Pancreas (tissue), 10 donors: ENCODE data around the gene CDK9. TPM values are rescaled to one million over a fixed set of nuclear protein-coding genes. Genes with fewer than 3 reads are reported as not detected.
"Not testable (repeated sequence)": the region's sequence is repeated elsewhere in the genome, so short reads cannot be mapped to it uniquely, and the experiment has no call there.

Source experiments
- ATAC-seq, 4 donors: fragments of 200-7000 bp; cut with Tn5 transposase; one replicate each; pipeline versions ENCODE4 v1.8.0 to v1.9.1; 2020; ENCODE audit warnings: mild to moderate bottlenecking in 4 of 4, moderate library complexity in 4 of 4
- DNase-seq, 6 donors: peaks; one replicate each; pipeline ENCODE4 v3.0.0-alpha.2; 2020
- FAIRE-seq: peaks from 2 replicates; lab custom pipeline; 2012; peaks lifted over from hg19 to GRCh38; lab: Jason Lieb, UNC
- H3K27ac ChIP-seq, 4 donors: fragments of 200-600 bp; sonication (generic); 1 replicate in 3 of 4; 2 replicates in 1 of 4; pipeline versions ENCODE4 v1.5.0 to v1.8.0; 2020
- H3K27me3 ChIP-seq, 4 donors: fragments of 200-600 bp; one replicate each; pipeline ENCODE4 v1.8.0; 2021
- H3K36me3 ChIP-seq, 3 donors: fragments of 200-600 bp; sonication (generic) in 1 of 3; one replicate each; pipeline versions ENCODE4 v1.5.0 to v1.8.0; 2020 to 2021
- H3K4me1 ChIP-seq, 3 donors: fragments of 200-600 bp; one replicate each; pipeline ENCODE4 v1.8.0; 2021
- H3K4me3 ChIP-seq, 4 donors: fragments of 200-600 bp; sonication (generic) in 2 of 4; one replicate each; pipeline versions ENCODE4 v1.5.0 to v1.8.0; 2020 to 2021
- H3K9me3 ChIP-seq, 4 donors: fragments of 200-600 bp; one replicate each; pipeline ENCODE4 v1.8.0; 2021
- WGBS, 2 donors: extraction: QIAGEN DNeasy Blood & Tissue Kit; methylation state at CpG; one replicate each; pipeline ENCODE4 v1.1.7; 2013; 5-methylcytosine and 5-hydroxymethylcytosine counted together
- intact Hi-C, 3 donors: fragments of 100-400 bp; cut with DNase I; formaldehyde crosslinking; loops; one replicate each; pipeline versions ENCODE4 v1.11.1 to v1.14.2; 2022
- polyA plus RNA-seq, 2 donors: library from polyadenylated mRNA; stranded (reverse); fragments of 200-250 nt; gene quantifications; one replicate each; pipeline ENCODE4 v1.2.3, GENCODE V29; 2013
- total RNA-seq, 6 donors: library from RNA; stranded (reverse); fragmentation: NEBNext Ultra II Directional in 4 of 6; extraction: Animal tissue kit (Norgen Biotek cat#: 25700) in 4 of 6; gene quantifications; one replicate each; pipeline versions ENCODE4 v1.2.1 to v1.2.4, GENCODE V29; 2021 to 2023
- TF ChIP-seq, protein P1 (sequence below), 4 donors: fragments of 200-600 bp; sonication (generic) in 3 of 4; IDR thresholded peaks; one replicate each; pipeline versions ENCODE4 v1.5.0 to v1.8.0; 2021; ENCODE audit warnings: antibody characterized with exemption in 4 of 4
- donor health status: healthy with polysubstance abuse.
- donor health status: DM: no; HTN: no; CAD: no; lungs with moderate emphysema.
- donor health status: DM: no; HTN: no; CAD: no.
- donor health status: control.
- donor health status: control.
- donor health status: Bipolar disorder and iron deficiency.
- donor health status: DM: yes; HTN: yes; CAD: no.
- donor health status: DM: no; HTN: no; CAD: no.
- donor health status: DM: no; HTN: no; CAD: no.
- donor health status: DM: yes; HTN: yes; CAD: no.

The CDK9 gene
- total and polyA plus RNA-seq, 8 donors = 33.9 to 119 (median 46.3) TPM

DNA sequence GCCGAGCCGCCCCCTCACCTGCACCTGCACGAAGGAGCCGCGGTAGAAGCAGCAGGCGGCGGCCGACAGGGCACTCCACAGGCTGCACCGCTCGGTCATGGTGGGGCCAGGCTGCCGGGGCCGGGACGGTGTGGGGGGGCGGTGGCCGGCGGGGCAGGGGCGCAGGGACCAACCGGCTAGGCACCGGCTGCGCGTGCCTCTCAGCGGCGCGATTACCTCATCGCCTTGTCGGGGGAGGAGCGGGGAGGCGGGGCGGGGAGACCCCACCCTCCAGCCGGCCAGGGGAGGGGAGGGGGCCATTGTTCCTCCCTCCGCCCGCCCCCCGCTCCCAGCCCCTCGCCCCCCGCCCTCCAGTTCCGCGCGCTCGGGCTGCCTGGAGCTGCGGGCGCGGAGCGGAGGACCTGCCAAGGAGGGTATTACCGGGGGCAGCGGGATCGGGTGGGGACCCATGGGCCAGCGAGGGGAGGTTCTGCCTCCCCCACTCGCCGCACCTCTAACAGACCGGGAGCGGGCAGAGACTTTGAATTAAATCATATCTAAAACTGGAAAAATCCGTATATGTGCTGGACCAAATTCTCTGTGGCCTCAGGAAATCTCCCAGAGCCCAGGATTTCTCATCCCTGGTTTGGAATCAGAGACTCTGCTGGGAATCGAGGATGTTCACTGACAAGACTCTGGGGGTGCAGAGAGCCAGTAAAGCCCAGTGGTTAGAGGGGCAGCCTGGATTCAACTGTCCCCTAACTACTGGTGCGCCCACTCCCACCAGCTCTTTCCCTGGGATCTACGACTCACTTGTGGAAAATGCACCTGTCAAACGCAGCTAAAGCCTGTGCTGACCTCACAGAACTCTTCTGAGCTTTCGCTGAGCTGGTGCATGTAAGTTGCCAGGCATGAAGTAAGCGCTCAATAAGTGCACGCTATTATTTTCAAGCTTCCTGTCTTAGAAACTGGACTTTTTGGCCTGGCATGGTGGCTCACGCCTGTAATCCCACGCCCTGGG is 30.5 kb upstream of the CDK9 start:
- H3K27ac ChIP-seq = no peak overlapping the region
- DNase-seq (peak in 1 of 6 donors; percentile 64), ATAC-seq (peak in 3 of 4 donors; percentile 45 to 62 (median 53)), FAIRE-seq (no peak)
- WGBS, 2 donors = 24 to 25% methylated on average over 23 to 60 of the region's 61 CpGs
- TF ChIP-seq, protein P1, sequence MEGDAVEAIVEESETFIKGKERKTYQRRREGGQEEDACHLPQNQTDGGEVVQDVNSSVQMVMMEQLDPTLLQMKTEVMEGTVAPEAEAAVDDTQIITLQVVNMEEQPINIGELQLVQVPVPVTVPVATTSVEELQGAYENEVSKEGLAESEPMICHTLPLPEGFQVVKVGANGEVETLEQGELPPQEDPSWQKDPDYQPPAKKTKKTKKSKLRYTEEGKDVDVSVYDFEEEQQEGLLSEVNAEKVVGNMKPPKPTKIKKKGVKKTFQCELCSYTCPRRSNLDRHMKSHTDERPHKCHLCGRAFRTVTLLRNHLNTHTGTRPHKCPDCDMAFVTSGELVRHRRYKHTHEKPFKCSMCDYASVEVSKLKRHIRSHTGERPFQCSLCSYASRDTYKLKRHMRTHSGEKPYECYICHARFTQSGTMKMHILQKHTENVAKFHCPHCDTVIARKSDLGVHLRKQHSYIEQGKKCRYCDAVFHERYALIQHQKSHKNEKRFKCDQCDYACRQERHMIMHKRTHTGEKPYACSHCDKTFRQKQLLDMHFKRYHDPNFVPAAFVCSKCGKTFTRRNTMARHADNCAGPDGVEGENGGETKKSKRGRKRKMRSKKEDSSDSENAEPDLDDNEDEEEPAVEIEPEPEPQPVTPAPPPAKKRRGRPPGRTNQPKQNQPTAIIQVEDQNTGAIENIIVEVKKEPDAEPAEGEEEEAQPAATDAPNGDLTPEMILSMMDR (IDR thresholded peaks at IDR 0.05) = no peak
- H3K4me1 ChIP-seq = no peaks in the 10 kb centered on the region
- intact Hi-C loops = no loop called here
- H3K4me3 ChIP-seq = peak overlapping the region in 2 of 4 donors; percentile 0 to 33
- peaks cover 0 to 9% (median 3%) of the 10 kb centered on the region in 4 donors for H3K27me3 ChIP-seq
- H3K36me3 ChIP-seq = no peaks in the 10 kb centered on the region
- H3K9me3 ChIP-seq = no peaks in the 10 kb centered on the region

DNA sequence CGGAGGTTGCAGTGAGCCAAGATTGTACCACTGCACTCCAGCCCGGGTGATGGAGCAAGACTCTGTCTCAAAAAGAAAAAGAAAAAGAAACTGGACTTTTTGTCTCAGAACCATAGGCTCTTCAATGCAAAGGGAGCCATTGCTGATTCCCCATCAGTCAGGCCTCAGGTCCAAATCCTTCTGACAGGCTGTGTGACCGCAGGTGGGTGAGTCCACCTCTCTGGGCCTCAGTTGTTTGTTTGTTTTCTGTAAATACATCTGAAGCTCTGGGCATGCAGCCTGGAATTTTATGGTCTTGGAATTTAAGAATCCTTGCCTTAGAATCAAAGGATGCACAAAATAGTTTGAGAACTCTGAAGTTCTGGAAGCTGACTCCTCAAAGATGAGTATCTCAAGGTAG is 29.6 kb upstream of the CDK9 start:
- TF ChIP-seq, protein P1 (IDR thresholded peaks at IDR 0.05) = no peak
- ATAC-seq = no peak

DNA sequence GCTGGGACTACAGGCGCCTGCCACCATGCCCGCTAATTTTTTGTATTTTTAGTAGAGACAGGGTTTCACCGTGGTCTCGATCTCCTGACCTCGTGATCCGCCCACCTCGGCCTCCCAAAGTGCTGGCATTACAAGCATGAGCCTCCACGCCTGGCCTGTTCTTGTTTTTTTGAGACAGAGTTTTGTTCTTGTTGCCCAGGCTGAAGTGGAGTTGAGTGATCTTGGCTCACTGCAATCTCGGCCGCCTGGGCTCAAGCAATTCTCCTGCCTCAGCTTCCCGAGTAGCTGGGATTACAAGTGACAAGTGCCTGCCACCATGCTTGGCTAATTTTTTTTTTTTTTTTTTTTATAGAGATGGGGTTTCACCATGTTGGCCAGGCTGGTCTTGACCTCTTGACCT is 29.1 kb upstream of the CDK9 start:
- H3K27ac ChIP-seq = not testable (repeated sequence)

More for the DNA sequence above, 29.6 kb upstream of the CDK9 start:
- DNase-seq = no peak
- 85% methylated on average over 3 of the region's 3 CpGs for WGBS, 2 donors
- H3K4me3 ChIP-seq = no peak overlapping the region
- H3K27ac ChIP-seq = no peak overlapping the region
- intact Hi-C loops = no loop called here
- no peak for FAIRE-seq
- no peaks in the 10 kb centered on the region for H3K36me3 ChIP-seq
- no peaks in the 10 kb centered on the region for H3K4me1 ChIP-seq
- H3K27me3 ChIP-seq = peaks cover 0 to 9% (median 3%) of the 10 kb centered on the region in 4 donors
- H3K9me3 ChIP-seq = no peaks in the 10 kb centered on the region

DNA sequence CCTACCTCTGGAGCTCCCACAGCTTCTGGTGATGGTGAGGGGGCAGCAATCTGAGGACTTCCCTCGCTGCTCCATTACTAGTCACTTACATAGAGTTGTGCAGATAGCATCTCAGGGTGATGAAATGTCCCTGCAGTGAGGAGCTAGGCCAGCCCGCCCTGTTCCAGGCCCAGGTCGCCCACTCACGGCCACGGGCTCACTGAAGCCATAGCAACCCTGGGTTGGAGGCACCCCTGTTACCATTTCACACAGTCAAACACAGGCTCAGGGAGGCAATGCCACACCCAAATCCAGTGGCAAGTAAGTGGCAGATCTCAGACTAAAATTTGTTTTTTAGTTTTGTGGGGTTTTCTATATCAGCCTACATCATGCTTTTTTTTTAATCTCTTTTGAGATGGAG is 27.0 kb upstream of the CDK9 start:
- no peaks in the 10 kb centered on the region for H3K36me3 ChIP-seq
- H3K9me3 ChIP-seq = no peaks in the 10 kb centered on the region
- DNase-seq (no peak), FAIRE-seq (no peak), ATAC-seq (no peak)
- TF ChIP-seq, protein P1 (IDR thresholded peaks at IDR 0.05) = no peak
- peaks cover 0 to 6% (median 3%) of the 10 kb centered on the region in 4 donors for H3K27me3 ChIP-seq
- H3K4me1 ChIP-seq = no peaks in the 10 kb centered on the region
- 82 to 91% methylated on average over 5 of the region's 5 CpGs for WGBS, 2 donors
- H3K4me3 ChIP-seq = no peak overlapping the region
- intact Hi-C loops = no loop called here
- H3K27ac ChIP-seq = no peak overlapping the region

More for the DNA sequence above, 29.1 kb upstream of the CDK9 start:
- H3K27me3 ChIP-seq, intact Hi-C loops, H3K9me3 ChIP-seq, H3K36me3 ChIP-seq, DNase-seq, FAIRE-seq, H3K4me1 ChIP-seq, ATAC-seq, H3K4me3 ChIP-seq: not testable (repeated sequence)
- WGBS, 2 donors = 63 to 73% methylated on average over 11 of the region's 11 CpGs

DNA sequence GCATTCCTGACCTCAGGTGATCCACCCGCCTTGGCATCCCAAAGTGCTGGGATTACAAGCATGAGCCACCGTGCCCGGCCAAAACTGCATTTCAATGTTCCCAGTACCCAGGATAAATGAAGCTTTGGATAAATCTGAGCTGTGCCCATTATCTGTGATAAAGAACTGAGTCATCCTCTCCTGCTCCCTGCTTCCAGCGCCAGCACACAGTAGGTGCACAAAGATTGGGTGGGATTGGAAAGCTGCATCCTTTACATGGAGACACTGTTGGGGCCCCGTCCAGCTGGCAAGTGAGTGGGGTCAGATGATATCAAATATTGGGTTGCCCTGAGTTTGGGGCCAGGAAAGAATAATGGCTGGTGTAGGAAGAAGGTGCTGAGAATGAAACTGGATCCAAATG is 24.8 kb upstream of the CDK9 start:
- WGBS, 2 donors = 65 to 74% methylated on average over 5 of the region's 5 CpGs
- H3K36me3 ChIP-seq = no peaks in the 10 kb centered on the region
- no peaks in the 10 kb centered on the region for H3K27me3 ChIP-seq
- ATAC-seq (no peak), FAIRE-seq (no peak), DNase-seq (no peak)
- H3K4me1 ChIP-seq = no peaks in the 10 kb centered on the region
- TF ChIP-seq, protein P1 (IDR thresholded peaks at IDR 0.05) = no peak
- H3K9me3 ChIP-seq = no peaks in the 10 kb centered on the region
- H3K4me3 ChIP-seq = no peak overlapping the region
- no peak overlapping the region for H3K27ac ChIP-seq
- intact Hi-C loops = no loop called here
